HTR-8/SVneo (cell line): Measurements from ENCODE around the gene SEMA3C.

Source experiments
- DNase-seq: peaks from one replicate; pipeline ENCODE4 v3.0.0; 2011; ENCODE audit warnings: low spot score, mixed read lengths; ENCODE audit not compliant: insufficient read length
- FAIRE-seq: peaks from 2 replicates; lab custom pipeline; 2011; peaks lifted over from hg19 to GRCh38; lab: Jason Lieb, UNC

Gene SEMA3C

GRCh38 chr7:80763704-80764103 lies 155.1 kb downstream of the SEMA3C start:
- DNase-seq, result no peak
- no peak for FAIRE-seq

DNA sequence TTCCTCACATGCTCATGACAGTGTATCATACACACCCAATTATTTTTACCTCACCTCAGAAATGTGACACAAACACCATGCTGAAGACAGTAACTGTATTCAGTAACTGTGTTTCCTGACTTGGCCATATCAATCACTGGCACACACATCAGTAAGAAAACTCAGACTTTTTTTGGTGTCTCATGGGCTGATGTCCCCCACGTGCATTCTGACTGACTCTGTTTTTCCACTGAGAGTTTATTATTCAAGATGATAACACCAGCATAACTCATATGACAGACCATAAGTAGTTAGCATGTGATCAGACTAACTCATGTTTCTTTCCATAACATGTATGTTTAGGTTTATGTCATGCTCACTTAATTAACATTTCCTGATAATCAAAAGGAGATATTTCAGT lies 155.6 kb downstream of the SEMA3C start:
- DNase-seq (no peak), FAIRE-seq (no peak)

- no peak for FAIRE-seq
- DNase-seq, result no peak
Measured at GRCh38 chr7:80760292-80760691, 158.6 kb downstream of the SEMA3C start.

DNA sequence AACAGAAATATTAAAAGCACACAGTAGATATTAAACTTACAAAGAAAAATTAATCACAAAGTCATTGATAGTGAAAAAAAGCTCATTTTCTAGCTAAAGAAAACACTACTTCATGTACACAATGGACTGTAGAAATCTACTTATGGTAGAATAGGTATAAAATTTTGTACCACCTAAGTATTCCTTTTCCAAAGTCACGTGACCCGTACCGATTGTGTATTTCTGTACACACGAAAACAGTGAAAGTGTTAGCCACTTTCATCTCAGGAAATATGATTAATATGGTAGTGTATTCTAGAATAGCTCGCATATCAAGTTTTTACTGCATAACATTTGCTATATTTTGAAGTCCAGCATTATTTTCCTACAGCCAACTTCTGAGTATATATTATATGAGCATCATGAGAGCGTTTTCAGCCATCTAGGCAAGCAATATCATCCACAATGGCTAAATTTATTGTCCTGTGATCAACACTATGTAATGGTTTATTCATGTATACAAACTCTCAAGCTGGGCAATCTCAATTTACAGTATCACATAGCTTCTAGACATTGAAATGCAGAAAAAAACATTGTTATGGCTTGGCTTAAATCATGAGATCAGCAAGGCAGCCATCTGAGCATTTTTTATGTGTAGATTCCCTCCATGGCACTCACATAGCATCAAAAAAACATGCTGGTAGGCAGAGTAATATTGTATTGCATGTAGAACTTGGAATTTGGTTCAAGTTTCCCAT lies 165.7 kb downstream of the SEMA3C start:
- FAIRE-seq, result no peak
- DNase-seq, result no peak

- FAIRE-seq (no peak), DNase-seq (no peak)
Measured at GRCh38 chr7:80749270-80749669, 169.6 kb downstream of the SEMA3C start.

GRCh38 chr7:80748363-80749042 lies 170.3 kb downstream of the SEMA3C start:
- DNase-seq (no peak), FAIRE-seq (no peak)

DNA sequence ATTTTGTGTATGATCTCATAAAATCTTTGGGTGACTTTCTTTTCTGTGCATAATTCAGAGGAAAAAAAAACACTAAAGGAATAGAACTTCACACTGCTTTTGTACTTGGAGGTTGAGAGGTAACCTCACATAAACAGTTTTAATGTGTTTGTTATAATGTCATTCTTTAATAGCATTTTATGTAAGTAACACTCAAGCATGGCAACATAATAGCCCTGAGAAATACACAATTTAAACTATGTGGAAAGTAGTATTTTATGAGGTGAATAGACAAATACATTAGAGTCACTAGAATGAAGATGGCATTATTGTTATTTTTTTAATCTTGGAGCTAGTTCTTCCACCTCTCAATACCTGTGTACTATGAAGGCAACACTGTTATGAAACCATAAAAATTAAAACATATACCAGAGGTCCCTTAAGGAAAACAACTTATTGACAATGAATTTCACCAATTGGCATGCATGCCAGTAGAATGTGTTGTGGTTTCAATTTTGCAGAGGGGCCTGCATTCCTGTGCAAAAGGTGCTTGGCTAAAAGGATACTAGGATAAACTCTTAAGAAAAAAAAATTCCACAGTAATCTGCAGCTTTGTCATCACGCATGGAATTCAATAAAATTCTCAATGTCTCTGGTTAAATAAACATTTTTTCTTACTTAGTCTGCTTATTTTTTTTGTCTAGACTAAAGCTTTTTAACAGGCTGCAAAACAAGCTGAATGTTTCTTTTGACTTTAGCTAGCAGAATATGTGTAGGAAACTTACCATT lies 177.9 kb downstream of the SEMA3C start:
- FAIRE-seq (no peak), DNase-seq (peak; percentile 9)

GRCh38 chr7:80736371-80737125 lies 182.3 kb downstream of the SEMA3C start:
- DNase-seq (no peak), FAIRE-seq (no peak)

GRCh38 chr7:80735330-80735729 lies 183.5 kb downstream of the SEMA3C start:
- DNase-seq, result no peak
- no peak for FAIRE-seq

DNA sequence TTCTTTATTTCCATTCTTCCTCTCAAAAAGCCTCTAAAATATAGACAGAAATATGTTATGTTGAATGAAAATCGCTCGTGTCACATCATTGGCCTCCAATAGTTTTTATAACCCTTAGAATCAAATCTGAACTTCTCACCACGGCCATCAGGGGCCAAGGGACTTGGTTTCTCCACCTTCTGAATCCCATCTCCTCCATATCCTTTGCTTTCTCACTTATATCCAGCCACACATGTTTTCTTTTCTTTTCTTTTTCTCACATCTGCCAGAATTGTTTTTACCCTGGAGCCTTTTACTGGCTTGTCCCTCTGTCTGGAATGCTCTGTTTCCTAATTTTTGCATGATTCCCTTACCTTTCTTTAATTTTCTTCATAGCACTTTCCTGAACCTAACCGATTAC lies 184.8 kb downstream of the SEMA3C start:
- FAIRE-seq (no peak), DNase-seq (no peak)

DNA sequence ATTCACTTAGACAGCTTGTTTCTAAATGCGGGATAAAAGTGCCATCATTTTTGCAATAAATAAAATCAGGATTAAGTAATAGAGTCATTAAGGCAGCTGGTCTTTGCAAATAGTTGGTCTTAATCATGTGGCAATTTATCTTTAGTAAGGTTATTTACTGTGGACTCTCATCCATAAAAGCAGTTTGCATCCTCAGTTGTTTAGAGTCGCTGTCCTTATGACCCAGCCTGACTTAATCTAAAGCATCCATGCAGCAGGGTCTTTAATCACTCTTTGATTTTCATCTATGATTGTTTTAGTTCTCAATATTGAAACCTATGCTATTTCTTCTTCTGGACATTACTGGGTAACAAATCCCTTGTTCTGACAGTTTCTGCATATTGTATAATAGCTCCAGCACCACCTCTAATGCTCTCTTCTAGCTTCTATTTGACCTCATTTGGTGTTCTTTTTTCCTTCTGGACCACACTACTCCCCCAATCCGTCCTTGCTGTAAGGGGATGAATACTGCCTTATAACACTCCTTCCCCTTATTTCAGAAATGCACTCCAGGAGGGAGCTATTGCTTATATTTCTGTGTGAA lies 185.4 kb downstream of the SEMA3C start:
- no peak for FAIRE-seq

GRCh38 chr7:80732630-80733029 lies 186.2 kb downstream of the SEMA3C start:
- FAIRE-seq (no peak), DNase-seq (no peak)

More for the DNA sequence above, 185.4 kb downstream of the SEMA3C start:
- DNase-seq, result no peak

DNA sequence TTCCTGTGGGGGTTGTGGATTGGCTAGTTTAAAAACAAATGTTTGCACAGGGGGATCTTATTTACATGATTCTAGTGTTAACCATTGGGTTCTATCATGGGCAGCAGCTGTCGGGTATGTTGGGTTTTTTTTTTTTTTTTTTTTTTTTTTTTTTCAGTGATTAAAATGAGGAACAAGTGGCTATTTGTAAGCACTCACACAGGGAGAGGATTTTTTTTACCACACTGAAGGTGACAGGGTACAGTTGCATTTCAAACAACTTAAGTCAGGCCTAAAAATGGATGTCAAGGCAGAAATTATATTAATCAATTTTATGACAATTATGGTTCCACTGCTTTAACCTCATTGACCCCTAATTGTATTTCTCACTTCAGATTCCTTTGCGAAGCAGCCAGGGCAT lies 187.6 kb downstream of the SEMA3C start:
- DNase-seq, result no peak
- no peak for FAIRE-seq

GRCh38 chr7:80729591-80730320 lies 189.1 kb downstream of the SEMA3C start:
- DNase-seq, result no peak
- no peak for FAIRE-seq

DNA sequence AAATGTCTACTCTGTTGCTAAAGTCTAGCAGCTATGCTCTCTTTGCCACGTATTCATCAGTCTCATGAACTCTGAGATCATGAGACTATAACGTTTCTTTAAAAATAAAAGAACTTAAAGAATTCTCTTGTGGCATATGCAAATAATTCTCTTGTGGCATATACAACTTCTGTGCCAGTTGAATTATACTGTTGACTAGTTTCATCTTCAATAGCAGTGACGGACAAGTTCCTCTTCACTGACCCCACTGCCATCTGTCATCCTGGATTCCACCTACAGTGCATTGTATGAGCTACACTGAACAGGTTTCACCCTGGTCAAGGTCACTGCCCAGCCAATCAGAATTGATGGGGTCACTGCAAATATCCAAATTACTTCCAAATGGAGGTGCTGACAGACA lies 192.2 kb downstream of the SEMA3C start:
- FAIRE-seq (no peak), DNase-seq (no peak)

DNA sequence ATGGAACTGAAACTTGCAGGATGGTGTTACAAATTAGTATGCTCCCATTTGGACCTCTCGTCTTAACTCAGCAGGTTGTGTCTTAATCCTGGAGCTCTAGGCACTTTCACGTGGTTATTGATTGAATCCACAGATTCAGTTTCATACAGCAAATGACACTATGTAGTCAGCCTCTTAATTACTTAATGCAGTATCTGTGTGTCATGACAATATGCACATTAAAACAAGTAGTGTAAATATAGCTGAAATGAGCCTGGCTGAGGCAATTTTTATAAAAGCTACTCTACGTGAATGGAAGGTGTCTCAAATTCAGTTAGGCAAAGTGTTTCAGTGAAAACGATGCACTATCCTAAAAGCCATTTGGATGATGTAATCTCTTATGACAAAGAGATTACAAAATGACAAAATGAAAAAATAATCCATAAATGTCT lies 193.7 kb downstream of the SEMA3C start:
- FAIRE-seq, result no peak
- DNase-seq, result no peak

- FAIRE-seq (no peak), DNase-seq (no peak)
Measured at GRCh38 chr7:80724249-80724871, 194.5 kb downstream of the SEMA3C start.

- peak; percentile 57 for DNase-seq
- FAIRE-seq, result peak; percentile 77
Measured at GRCh38 chr7:80722616-80723195, 196.1 kb downstream of the SEMA3C start.
